GM19438 (cell line): ENCODE data around the gene WWC2.
A peak's percentile ranks its signal among the peaks of the same experiment; 100 is the strongest.

Source experiments
- ATAC-seq: cut with Tn5 transposase; IDR thresholded peaks from one replicate; pipeline ENCODE4 v1.9.1; 2021; ENCODE audit warnings: low read depth; ENCODE audit not compliant: unreplicated experiment

Gene WWC2

DNA sequence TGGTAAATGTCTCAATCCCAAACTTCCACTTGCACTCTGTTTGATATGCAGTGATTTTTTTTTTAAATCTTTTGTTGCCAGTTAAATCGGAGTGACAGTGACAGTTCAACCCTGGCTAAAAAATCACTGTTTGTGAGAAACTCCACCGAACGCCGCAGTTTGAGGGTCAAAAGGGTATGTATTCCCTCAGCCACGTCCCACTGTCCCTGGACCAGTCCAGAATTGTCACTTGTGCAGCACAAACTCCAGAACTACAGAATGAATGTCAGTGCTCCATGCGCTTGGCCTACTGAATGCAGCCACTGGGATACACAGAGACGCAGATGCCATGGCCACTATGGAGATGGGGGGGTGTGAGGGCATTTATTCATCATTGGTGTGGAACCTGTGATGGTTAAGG is 186.8 kb downstream of the WWC2 start:
- no peak for ATAC-seq

DNA sequence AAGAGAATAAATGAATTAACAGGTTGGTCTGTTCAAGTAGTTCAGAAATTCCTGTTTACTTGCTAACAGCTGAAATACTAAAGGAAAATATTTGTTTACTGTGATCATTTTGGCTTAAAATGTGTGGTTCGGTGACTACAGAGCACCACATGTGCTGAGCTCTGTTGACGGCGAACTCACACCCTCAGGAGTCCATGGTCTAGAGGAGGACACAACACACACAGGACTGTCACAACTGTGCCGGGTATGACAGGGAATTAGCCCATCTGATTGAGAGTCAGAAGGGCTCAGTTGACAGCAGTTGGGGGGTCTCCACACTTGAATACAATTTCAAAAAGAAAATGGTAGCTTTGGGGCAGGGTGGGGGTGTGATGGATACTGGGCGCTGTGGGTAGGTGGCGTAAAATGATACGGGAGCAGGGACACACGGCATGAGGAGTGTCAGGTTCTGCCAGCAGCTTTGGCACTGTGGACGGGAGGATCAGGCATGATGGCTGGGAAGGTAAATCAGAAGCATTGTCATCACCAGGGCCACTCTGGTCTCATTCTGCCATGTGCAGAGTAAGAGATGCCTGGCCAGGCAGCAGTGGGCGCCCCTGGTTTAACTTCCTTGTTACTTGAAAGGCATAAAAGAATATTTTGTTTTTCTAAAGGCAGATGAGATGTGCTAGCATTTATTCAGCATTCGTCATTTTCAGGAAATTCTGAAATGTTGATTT is 187.7 kb downstream of the WWC2 start:
- ATAC-seq: peak; percentile 23

DNA sequence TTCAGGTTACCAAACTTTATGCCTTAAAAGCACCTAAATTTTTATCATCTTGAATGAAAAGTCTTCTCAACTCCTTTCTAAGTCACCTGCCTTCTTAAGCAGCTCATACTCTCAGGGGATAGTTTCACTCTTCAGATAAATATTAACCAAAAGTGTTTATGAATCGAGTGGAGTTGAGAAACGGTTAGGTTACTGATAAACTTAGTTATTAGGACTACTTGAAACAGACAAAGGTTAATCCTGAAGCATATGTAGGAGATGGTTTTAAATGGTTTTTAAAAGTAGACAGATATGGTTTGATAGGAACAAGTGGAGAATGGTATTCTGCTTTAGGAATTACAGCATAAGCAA is 188.2 kb downstream of the WWC2 start:
- peak; percentile 82 for ATAC-seq

DNA sequence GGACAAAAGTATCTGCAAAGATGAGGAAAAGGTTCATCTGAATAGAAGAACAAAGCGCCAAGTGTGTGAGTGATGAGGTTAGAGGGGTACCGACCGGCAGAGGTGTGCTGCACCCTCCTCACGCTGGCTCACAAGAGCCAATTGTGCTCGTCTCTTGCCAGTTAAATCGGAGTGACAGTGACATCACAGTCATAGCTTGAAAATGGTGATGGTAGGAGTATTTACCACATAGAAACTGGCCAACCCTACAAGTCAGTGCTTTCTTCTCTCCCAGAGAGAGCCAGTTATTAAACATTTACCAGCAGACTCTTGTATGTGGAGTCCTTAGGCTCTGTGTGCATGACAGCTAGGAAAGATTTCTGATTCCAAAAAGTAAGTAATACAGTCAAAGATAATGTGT is 188.6 kb downstream of the WWC2 start:
- peak; percentile 85 for ATAC-seq

DNA sequence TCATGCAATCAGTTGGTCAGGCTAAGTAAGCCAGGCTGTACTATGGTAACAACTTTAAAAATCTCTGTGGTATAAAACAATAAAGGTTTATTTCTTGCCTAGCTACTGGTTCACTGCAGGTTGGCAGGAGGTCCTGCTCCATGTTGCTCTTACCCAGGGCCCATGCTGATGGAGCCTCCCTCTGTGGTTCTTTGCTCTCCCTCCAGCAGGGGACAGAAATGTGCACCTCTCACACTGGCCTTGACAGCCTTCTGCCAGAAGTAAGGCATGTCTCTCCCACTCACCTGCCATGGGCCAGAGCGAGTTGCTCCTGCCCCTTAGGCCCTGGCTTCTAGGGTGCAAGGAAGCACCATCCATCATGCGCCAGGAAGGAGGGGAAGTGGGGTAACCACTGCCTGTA is 189.9 kb downstream of the WWC2 start:
- no peak for ATAC-seq

DNA sequence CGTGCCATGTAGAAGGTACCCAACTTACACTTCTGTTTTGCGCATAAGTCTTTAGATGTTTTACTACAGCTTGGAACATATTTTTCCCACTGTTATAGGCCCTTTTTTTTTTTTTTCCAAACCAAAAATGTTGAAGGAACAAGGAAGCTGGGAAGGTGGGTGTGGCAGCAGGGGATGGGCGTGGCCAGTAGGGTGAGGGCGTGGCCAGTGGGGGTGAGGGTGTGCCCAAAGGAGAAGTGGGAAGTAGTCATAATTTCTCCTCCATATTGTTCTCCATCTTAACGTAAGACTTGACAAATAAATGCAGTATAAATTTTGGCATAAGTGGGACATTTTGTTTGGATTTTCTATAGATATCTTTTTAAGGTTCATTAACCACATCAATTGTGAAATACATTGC is 190.6 kb downstream of the WWC2 start:
- ATAC-seq: no peak

DNA sequence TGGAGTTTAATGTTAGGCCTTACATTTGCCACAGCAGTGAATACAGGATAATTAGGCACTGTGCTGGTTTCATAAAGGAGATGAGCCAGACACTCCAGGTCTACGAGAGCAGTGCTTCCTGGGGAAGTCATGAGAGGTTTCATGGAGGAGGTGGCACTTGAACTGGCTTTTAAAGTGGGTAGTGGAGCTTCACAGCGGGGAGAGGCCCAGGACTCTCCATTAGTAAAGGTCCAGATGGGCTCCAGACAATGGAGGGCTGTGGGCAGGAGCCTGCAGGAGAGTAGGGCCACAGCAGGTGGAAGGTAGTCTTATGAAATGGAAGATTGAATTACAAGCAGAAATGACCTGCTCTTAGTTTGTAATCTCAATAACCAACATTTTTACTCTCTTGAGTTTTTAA is 192.0 kb downstream of the WWC2 start:
- no peak for ATAC-seq

DNA sequence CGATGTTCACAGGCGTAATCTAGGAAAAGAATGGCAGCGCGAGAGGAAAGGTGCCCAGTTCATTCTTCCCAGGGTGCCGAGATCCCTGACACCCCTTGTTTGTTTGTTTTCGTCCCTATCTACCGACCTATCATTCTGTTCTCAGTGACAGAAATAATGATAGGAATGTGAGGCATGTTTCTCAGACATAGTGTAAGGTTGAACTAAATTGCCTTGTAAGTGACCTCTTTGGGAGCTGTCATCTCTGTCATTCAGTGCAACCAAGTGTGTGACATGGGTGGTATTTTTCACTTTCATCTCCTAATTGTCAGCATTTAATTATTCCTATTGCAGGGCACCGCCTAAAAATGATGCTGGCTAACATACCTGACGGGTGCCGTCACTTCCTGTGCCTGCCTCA is 196.7 kb downstream of the WWC2 start:
- no peak for ATAC-seq

DNA sequence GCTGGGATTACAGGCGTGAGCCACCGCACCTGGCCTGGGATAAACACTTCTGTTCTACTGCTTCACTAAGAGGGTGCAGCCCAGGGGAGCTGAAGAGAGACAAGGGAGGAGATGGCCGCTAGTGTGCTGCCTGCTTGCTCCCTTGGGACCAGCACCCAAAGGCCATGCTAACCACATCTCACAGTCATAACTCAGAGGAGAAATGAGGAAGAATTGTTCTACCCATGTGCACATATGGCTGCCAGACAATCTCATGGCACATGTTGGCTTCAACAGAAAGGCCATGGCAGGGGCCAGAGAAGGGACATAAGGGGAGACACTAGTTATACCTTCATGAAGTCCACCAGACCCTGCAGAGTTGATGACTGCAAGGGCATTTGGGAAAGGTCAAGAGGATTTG is 198.6 kb downstream of the WWC2 start:
- ATAC-seq: no peak

DNA sequence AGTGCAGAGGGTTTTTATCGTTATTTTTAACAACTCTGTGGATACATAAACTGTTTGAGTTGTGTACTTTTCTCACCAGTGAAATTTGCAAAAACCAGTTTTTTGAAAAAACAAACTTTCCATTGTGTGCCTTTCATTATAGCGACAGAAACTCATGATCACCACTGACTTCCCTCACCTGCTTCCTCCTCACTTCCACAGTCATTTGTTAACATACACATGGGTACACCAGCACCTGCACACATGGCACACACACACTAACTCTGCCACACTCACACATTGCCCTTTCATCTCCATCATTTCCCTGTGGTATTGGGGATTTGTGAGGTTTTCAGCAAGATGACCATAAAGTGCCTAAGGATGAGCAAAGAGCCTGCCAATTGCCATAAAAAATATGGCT is 200.4 kb downstream of the WWC2 start:
- no peak for ATAC-seq

DNA sequence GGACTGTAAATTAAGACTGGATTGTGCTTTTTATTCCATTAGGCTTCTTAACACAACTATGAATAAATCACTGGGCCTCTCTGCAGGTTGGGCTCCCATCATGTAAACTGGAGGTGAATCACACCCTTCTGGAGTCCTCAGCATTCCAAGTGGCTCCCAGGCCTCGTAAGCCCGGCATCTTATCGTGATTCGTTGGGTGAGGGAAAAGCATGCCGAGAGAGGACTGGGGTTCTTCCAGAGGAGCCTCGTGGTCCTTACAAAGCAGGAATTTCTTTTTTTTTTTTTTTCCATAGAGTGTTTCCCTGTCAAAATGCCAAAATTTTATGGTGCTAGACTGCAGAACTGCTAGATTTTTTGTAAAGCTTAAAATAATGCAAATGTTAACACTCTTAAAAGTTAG is 201.0 kb downstream of the WWC2 start:
- ATAC-seq: no peak

DNA sequence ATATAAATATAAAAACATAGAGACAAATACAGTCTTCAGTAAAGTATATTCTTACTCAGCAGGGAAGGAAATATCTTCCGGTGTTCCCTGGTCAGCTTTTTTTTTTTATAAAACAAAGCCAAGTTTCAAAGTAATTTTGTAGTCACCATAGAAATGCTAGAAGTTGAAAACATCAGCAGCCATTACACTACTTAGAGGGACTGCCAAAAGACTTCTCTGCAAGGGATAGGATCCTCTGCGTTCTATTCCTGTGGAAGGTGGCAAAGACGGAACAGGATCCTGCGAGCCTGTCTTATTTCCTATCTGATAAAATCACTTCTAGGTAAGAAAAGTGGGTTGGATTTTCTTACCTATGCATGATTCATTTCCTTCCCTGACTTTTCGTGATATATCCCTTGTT is 201.6 kb downstream of the WWC2 start:
- no peak for ATAC-seq

DNA sequence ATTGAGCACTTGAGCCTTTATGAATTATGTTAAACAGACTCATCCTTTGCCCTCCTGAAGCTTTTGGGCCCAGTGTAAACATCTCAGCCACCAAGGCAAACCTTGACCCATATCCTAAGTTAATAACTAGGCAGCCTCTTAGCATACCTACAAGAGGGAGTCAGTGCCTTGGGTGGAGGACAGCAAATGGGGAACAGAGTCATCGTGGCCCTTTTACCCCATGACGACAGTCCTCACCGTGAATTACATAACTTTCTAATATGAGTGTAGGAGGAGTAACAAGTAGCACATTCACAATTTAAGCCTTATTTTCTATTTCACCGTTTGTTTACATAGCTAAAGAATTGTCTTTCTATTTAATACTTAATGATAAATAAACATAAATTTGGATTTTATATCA is 204.2 kb downstream of the WWC2 start:
- no peak for ATAC-seq

DNA sequence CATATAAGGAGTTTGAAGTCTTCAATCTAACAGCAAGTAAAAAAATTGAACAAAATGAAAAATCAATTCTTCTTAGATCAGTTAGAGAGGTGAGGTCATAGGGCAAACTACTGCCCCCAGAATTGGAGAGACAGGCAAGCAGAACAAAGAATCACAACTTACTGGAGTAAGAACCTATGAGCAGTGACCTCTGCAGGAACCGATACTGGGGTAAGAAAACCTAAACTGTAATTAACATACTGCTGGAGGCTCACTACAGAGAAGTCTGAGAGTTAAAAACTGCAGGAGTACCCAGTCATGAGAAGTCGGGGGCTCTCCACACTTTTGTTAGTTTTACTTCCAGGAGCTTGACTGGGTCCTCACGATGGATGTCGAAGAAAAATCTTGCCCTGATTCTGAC is 205.0 kb downstream of the WWC2 start:
- peak; percentile 83 for ATAC-seq

DNA sequence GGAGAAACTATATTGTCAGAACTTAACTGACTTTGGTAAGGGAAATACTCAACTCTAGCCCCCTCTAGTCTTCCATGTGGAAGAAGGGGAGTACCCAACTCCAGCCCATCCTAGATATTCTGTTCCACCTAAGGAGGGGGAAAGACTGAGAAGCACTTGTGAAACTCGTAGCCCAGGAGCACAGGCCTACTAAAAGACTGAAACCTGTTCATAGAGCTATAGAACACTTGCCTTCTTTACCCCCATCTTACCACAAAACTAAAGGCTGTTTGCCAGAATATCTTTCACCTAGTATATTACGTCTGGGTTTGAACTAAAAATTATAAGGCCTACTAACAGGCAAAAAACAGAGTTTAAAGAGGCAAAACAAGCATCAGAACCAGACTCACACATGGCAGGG is 205.5 kb downstream of the WWC2 start:
- ATAC-seq: peak; percentile 40

DNA sequence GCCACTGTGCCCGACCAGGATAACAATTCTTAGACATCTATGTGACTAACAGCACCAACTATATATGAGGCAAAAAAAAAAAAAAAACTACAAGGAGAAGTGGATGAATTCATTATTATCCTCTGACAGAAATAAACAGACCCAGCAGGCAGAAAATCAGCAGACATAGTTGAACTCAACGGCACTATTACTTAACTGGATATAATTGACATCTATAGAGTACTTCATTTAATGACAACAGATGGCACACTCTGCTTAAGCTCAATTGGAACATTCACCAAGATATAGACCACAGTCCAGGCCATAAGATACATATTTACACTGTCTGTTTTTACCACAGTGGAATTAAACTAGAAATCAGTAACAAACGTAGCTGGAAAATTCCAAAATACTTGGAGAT is 207.8 kb downstream of the WWC2 start:
- no peak for ATAC-seq

DNA sequence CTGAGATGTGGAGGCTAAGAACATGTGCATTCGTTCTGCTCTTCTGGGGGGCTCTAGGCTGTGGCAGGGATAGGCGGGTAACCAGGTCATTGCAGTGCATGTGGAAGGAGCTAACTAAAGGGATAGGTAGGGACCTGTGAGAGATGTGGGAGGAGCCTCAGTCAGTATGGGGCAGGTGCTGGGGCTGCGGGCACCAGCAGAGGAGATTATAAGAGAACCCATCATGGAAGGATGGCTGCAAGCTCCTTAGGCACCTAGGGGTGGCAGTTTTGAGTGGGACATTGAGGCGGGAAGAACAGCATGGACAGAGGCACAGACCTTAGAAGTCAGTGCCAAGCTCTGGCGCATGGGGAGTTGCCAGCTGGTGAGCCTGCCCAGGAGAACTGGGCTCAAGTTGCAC is 213.8 kb downstream of the WWC2 start:
- ATAC-seq: no peak

DNA sequence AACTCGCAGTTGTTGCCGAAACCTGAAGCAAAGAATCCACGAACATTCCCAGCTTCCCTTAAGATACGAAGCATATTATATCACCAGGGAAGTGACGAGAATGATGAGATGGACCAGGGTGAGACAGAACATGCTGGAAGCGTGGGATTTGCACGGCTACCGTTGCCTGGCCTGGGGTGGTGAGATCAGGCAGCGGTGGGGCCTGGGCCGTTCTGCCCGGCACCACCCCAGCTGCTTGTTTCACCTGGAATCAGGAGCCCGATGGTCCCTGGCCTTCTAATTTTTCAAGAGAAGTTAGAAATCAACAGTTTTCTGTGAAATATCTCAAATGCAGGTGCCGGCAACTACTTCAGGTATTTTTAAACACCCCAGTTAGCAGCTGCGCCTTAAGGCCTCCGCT is 215.3 kb downstream of the WWC2 start:
- no peak for ATAC-seq

DNA sequence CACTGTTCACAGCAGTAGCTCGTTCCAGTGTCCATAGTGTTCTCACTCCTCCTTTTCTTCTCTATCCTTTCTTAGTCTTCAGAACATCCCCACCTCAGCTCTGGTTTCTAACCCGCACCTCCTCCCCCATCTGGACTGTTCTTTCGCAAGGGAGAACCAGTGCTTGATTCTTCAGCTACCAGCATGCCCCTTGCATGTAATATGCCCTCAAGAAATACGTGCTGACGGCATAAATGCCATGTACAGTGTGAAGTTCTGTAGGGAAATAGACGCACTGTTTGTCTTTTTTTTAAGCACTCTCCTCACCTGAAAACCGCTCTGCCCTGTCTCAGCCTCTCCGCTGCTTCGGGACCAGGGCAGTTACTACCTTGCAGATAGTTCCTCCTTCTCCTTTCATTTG is 215.7 kb downstream of the WWC2 start:
- no peak for ATAC-seq

DNA sequence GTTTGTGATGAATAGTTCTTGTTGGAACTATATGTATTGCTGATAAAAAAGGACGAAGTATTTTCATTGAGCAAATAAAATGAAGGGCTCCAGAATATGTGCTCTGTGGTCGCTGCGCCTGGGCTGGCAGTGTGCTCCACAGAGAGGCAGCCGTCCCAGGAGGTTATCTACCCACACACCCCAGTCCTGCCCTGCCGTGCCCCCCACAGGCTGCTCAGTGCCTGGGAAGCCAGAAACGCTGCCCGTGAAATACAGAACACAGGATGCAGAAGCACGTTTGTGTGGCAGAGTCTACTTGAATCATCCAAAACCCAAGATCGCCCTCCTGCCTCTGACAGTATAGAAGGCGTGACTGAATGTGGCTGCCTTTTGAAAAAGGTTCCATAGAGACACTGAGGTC is 219.6 kb downstream of the WWC2 start:
- ATAC-seq: no peak

DNA sequence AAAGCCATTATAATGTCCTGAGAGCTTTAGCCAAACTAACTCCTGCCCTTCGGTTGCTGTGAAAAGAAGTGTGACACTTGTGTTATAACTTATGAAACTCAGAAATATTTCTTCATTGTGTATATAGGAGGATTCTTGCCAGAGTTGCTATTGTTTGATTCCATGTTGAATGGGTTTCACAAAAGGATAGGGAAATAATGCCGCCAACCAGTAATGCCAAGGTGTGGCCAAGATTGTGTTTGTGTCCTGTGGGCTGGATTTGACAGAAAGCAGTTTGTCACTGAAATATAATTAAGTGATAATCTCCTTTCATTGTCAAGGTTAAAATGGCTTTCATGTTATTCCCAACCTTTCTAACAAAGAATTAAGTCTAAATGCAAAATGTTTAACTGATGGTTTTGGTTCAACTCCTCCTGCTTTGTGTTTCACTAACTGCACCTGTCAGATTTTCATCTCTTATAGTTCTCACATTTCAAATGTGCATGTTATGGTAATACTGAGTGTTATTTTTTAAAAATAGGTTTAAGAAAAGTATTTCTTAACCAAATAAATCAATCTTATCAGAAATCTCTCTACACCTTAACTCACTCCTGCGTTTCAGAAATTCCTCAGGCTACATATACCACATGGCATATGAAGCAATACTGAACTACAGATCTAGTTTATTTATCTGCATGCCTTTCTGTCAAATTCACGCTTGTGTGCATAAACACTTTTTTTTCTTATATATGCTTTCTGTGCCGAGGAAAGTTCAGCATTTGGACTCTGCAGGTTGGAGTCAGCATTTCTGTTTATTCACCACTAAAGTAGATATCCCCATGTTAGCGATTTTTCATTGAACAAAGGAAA is 221.4 kb downstream of the WWC2 start, which contains the start of gene CLDN22:
CLDN22 (minus strand) TSS at position 66 of the 849 bp plus-strand sequence; CDS start at position 8, 58 bp downstream.
- ATAC-seq: no peak

DNA sequence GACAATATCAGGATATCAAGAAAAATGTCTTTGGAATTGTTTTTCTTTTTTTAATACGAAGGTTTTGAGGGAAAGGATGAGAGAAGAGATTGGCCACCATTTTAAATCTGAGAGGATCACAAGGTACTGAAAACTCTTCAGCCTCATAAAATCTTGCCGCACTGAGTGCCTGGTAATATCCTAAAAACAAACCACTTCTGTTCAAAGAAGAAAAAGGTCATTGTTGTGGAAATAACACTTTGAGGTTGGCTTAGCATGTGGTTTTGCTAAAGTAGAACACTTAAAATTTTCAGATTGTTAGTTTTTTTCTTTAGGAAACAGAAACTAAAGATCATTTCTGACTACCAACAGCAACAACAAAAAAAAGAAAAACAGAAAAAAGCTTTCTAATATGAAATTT is 222.0 kb downstream of the WWC2 start:
- no peak for ATAC-seq
